BLaER1 (cell line): ENCODE measurements around the gene WFDC5.
"Not testable (repeated sequence)": the region's sequence is repeated elsewhere in the genome, so short reads cannot be mapped to it uniquely, and the experiment has no call there.

Experiments used
- H3K27ac ChIP-seq: shearing (Covaris generic); formaldehyde crosslinking; 2 replicates; pipeline ENCODE4 v1.8.1; 2022
- H3K27me3 ChIP-seq: shearing (Covaris generic); formaldehyde crosslinking; 2 replicates; pipeline ENCODE4 v1.8.1; 2022
- H3K36me3 ChIP-seq: shearing (Covaris generic); formaldehyde crosslinking; 2 replicates; pipeline ENCODE4 v1.8.1; 2022
- H3K4me1 ChIP-seq: shearing (Covaris generic); formaldehyde crosslinking; 2 replicates; pipeline ENCODE4 v1.8.1; 2022
- H3K4me2 ChIP-seq: shearing (Covaris generic); formaldehyde crosslinking; 2 replicates; pipeline ENCODE4 v1.8.1; 2022
- H3K4me3 ChIP-seq: shearing (Covaris generic); formaldehyde crosslinking; 2 replicates; pipeline ENCODE4 v1.8.1; 2022
- H3K9ac ChIP-seq: shearing (Covaris generic); formaldehyde crosslinking; 2 replicates; pipeline ENCODE4 v1.8.1; 2022
- H3K9me3 ChIP-seq: shearing (Covaris generic); formaldehyde crosslinking; 2 replicates; pipeline ENCODE4 v1.8.1; 2022
- H4K20me1 ChIP-seq: shearing (Covaris generic); formaldehyde crosslinking; 2 replicates; pipeline ENCODE4 v1.8.1; 2022
- Cebpa-rat ChIP-seq: shearing (Covaris generic); IDR thresholded peaks from 2 replicates; pipeline ENCODE4 v1.8.1; 2022

WFDC5 gene

GRCh38 chr20:45077559-45077958, 37.4 kb downstream of the WFDC5 start:
- no peak overlapping the region for H3K9ac ChIP-seq
- no peaks in the 10 kb centered on the region for H3K27me3 ChIP-seq
- H3K4me3 ChIP-seq, result no peak overlapping the region
- H3K4me2 ChIP-seq, result no peak overlapping the region
- peaks cover 18% of the 10 kb centered on the region; the same call in 1 of the 2 replicates for H4K20me1 ChIP-seq
- H3K9me3 ChIP-seq, result peaks cover 12% of the 10 kb centered on the region
- H3K4me1 ChIP-seq, result no peaks in the 10 kb centered on the region
- H3K36me3 ChIP-seq, result peaks cover 97% of the 10 kb centered on the region
- H3K27ac ChIP-seq, result no peak overlapping the region
- TF ChIP-seq Cebpa-rat, result no peak

DNA sequence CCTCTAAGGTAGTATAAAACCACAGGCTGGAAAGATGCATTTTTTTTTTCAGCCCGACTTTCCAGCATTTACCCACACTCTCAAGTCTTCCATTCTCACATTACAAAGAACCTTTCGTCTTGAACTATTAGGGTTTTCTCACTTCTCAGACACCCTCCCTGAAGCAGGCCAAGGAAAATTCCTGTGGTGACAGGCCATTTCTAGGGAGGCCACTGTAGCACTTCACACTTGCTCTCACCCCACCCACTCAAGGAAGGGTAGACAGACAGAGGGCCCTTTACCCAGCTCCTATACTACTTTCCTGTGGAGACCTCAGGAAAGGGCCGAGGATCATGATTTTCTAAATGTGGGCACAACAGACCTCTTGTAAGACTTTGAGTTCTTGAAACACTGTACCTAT, 41.8 kb downstream of the WFDC5 start:
- no peaks in the 10 kb centered on the region for H3K9me3 ChIP-seq
- H3K27me3 ChIP-seq, result no peaks in the 10 kb centered on the region
- H4K20me1 ChIP-seq, result peaks cover 29% of the 10 kb centered on the region
- H3K4me2 ChIP-seq, result no peak overlapping the region
- H3K9ac ChIP-seq, result no peak overlapping the region
- peaks cover 69% of the 10 kb centered on the region for H3K36me3 ChIP-seq
- no peaks in the 10 kb centered on the region for H3K4me1 ChIP-seq
- no peak overlapping the region for H3K27ac ChIP-seq
- H3K4me3 ChIP-seq, result no peak overlapping the region
- TF ChIP-seq Cebpa-rat, result no peak

GRCh38 chr20:45072066-45072465, 42.9 kb downstream of the WFDC5 start:
- no peak for TF ChIP-seq Cebpa-rat
- Histone ChIP-seq H3K4me3 (no peak overlapping the region), H3K4me1 (no peaks in the 10 kb centered on the region), H4K20me1 (peaks cover 29% of the 10 kb centered on the region), H3K27me3 (no peaks in the 10 kb centered on the region), H3K9ac (no peak overlapping the region), H3K27ac (no peak overlapping the region), H3K4me2 (no peak overlapping the region), H3K36me3 (peaks cover 69% of the 10 kb centered on the region), H3K9me3 (no peaks in the 10 kb centered on the region)

DNA sequence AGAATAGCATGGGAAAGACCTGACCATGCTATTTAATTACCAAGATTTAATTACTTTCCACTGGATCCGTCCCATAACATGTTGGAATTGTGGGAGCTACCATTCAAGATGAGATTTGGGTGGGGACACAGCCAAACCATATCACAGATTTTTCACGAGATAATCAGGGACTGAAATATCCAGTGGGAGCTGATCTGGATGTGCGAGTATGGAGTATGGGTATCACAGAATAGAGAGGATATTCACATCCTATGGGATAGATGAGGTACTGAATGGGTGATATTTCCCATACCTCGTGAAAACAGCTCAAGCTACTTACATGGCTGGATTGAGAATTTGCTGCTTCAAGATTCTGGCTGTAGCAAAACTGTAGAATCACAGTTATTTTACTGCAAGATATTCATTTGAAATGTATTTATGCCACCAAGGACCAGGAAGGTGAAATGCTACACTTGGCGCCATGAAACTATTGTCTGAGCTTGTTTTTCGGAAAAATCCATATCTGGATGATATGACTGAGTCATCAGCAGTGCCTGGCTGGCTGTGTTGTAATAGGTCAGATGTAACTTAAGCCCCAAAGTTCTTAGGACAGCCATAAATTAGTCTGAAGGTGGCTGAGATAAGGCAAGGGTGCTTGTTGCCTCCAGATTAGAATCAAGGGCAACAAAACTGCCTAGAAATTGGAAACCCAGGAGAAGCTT, 43.9 kb downstream of the WFDC5 start:
- Histone ChIP-seq H3K36me3 (peaks cover 67% of the 10 kb centered on the region), H3K9me3 (no peaks in the 10 kb centered on the region), H3K27me3 (no peaks in the 10 kb centered on the region), H3K4me2 (no peak overlapping the region), H4K20me1 (peaks cover 29% of the 10 kb centered on the region), H3K27ac (no peak overlapping the region), H3K4me1 (no peaks in the 10 kb centered on the region), H3K9ac (no peak overlapping the region), H3K4me3 (no peak overlapping the region)
- TF ChIP-seq Cebpa-rat, result no peak

GRCh38 chr20:45069261-45069660, 45.7 kb downstream of the WFDC5 start:
- H3K9ac ChIP-seq, result no peak overlapping the region
- no peaks in the 10 kb centered on the region for H3K9me3 ChIP-seq
- peaks cover 35% of the 10 kb centered on the region for H4K20me1 ChIP-seq
- no peaks in the 10 kb centered on the region for H3K4me1 ChIP-seq
- peaks cover 49% of the 10 kb centered on the region for H3K36me3 ChIP-seq
- no peaks in the 10 kb centered on the region for H3K27me3 ChIP-seq
- H3K4me3 ChIP-seq, result no peak overlapping the region
- H3K4me2 ChIP-seq, result no peak overlapping the region
- no peak overlapping the region for H3K27ac ChIP-seq
- no peak for TF ChIP-seq Cebpa-rat

DNA sequence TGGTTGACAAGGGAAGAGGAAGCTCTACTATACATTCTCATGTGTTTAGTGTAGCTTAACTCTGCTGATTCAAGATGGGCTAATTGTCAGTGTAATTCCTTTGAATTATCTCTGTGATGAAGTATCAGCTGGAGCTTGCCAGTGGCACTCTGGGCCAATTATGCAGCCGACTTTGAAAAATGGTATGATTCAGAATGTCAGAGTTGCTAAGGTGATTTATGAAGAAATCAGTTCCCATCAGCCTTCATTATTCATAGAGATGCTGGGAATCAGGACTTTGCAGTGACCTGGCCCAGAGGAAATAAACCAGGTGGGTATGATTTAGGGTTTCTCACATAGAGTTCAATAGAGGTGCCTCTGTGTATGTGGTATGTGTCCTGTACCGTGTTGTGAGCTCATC, 47.4 kb downstream of the WFDC5 start:
- Histone ChIP-seq H3K9ac (no peak overlapping the region), H3K4me1 (no peaks in the 10 kb centered on the region), H3K27me3 (no peaks in the 10 kb centered on the region), H3K4me3 (no peak overlapping the region), H3K27ac (no peak overlapping the region), H3K9me3 (0 out of 2 replicates have a peak, but pooled peaks cover 3% of the 10 kb centered on the region), H3K36me3 (peaks cover 41% of the 10 kb centered on the region), H4K20me1 (peaks cover 19% of the 10 kb centered on the region), H3K4me2 (no peak overlapping the region)
- no peak for TF ChIP-seq Cebpa-rat

GRCh38 chr20:45067087-45067486, 47.9 kb downstream of the WFDC5 start:
- H3K36me3 ChIP-seq, result peaks cover 44% of the 10 kb centered on the region
- H4K20me1 ChIP-seq, result peaks cover 17% of the 10 kb centered on the region
- no peaks in the 10 kb centered on the region for H3K27me3 ChIP-seq
- no peaks in the 10 kb centered on the region for H3K4me1 ChIP-seq
- no peak overlapping the region for H3K9ac ChIP-seq
- TF ChIP-seq Cebpa-rat, result no peak
- no peak overlapping the region for H3K4me2 ChIP-seq
- no peak overlapping the region for H3K4me3 ChIP-seq
- 0 out of 2 replicates have a peak, but pooled peaks cover 3% of the 10 kb centered on the region for H3K9me3 ChIP-seq
- H3K27ac ChIP-seq, result no peak overlapping the region

- no peak overlapping the region for H3K9ac ChIP-seq
- H3K4me2 ChIP-seq, result no peak overlapping the region
- peaks cover 46% of the 10 kb centered on the region for H3K36me3 ChIP-seq
- H4K20me1 ChIP-seq, result peaks cover 10% of the 10 kb centered on the region; the same call in 1 of the 2 replicates
- H3K27ac ChIP-seq, result no peak overlapping the region
- no peak for TF ChIP-seq Cebpa-rat
- H3K4me1 ChIP-seq, result no peaks in the 10 kb centered on the region
- H3K4me3 ChIP-seq, result no peak overlapping the region
- H3K9me3 ChIP-seq, result 0 out of 2 replicates have a peak, but pooled peaks cover 3% of the 10 kb centered on the region
- H3K27me3 ChIP-seq, result no peaks in the 10 kb centered on the region
Observed at GRCh38 chr20:45066372-45066771, 48.6 kb downstream of the WFDC5 start.

DNA sequence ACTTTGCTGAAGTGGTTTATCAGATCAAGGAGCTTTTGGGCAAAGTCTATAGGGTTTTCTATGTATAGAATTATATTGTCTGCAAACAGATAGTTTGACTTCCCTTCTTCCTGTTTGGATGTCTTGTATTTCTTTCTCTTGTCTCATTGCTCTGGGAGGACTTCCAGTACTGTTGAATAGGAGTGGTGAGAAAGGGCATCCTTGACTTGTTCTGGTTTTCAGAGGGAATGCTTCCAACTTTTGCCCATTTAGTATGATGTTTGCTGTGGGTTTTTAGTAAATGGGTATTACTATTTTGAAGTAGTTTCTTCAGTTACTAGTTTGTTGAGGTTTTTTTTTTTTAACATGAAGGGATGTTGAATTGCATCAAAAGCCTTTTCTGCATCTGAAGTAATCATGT, 50.2 kb downstream of the WFDC5 start:
- TF ChIP-seq Cebpa-rat, result no peak
- H3K4me1 ChIP-seq, result no peaks in the 10 kb centered on the region
- H3K4me2 ChIP-seq, result no peak overlapping the region
- peaks cover 7% of the 10 kb centered on the region; the same call in 1 of the 2 replicates for H4K20me1 ChIP-seq
- H3K36me3 ChIP-seq, result peaks cover 51% of the 10 kb centered on the region
- no peaks in the 10 kb centered on the region for H3K27me3 ChIP-seq
- no peak overlapping the region for H3K9ac ChIP-seq
- no peak overlapping the region for H3K4me3 ChIP-seq
- 0 out of 2 replicates have a peak, but pooled peaks cover 3% of the 10 kb centered on the region for H3K9me3 ChIP-seq
- no peak overlapping the region for H3K27ac ChIP-seq

DNA sequence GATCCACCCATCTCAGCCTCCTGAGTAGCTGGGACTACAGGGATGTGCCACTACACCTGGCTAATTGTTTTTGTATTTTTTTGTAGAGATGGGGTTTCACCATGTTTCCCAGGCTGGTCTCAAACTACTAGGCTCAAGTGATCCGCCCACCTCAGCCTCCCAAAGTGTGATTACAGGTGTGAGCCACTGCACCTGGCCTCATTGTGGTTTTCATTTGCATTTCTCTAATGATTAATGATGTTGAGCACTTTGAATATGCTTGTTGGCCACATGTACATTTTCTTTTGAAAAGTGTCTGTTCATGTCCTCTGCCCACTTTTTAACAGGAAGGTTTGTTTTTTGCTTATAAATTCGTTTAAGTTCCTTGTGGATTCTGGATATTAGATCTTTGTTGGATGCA, 51.9 kb downstream of the WFDC5 start:
- H3K27ac ChIP-seq, result not testable (repeated sequence)

DNA sequence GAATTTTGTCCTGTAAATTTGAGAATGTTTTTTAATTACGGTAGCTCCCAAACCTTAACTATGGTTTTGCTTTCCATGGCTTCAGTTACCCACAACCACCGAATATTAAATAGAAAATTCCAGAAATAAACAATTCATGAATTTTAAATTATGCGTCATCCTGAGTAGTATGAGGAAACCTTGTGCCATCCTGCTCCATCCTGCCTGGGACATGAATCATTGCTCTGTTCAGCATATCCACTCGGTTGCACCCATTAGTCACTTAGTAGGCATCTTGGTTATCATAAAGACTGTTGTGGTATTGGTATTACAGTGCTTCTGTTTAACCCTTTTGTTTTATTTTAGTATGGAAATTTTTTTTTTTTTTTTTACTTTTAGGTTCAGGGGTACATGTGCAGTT, 53.7 kb downstream of the WFDC5 start:
- Histone ChIP-seq H3K27me3 (no peaks in the 10 kb centered on the region), H3K4me1 (no peaks in the 10 kb centered on the region), H3K27ac (no peak overlapping the region), H3K4me3 (no peak overlapping the region), H4K20me1 (peaks cover 7% of the 10 kb centered on the region; the same call in 1 of the 2 replicates), H3K36me3 (peaks cover 35% of the 10 kb centered on the region), H3K4me2 (no peak overlapping the region), H3K9ac (no peak overlapping the region), H3K9me3 (0 out of 2 replicates have a peak, but pooled peaks cover 3% of the 10 kb centered on the region)
- TF ChIP-seq Cebpa-rat, result no peak

More for the DNA sequence above, 51.9 kb downstream of the WFDC5 start:
- H3K9me3 ChIP-seq, H3K27me3 ChIP-seq, H3K4me1 ChIP-seq, H3K4me3 ChIP-seq, H3K4me2 ChIP-seq, H4K20me1 ChIP-seq, H3K9ac ChIP-seq: not testable (repeated sequence)
- H3K36me3 ChIP-seq, result peaks cover 42% of the 10 kb centered on the region
